NB4 (cell line): Measurements from ENCODE around the gene MFSD6.

Experiments used
- DNase-seq: peaks from one replicate; pipeline ENCODE4 v3.0.0; 2010; ENCODE audit warnings: low read depth
- H3K4me3 ChIP-seq: one replicate; pipeline ENCODE4 v1.5.1; 2011; ENCODE audit warnings: mild to moderate bottlenecking, low read depth, low read length, moderate library complexity
- CTCF ChIP-seq: IDR thresholded peaks from one replicate; pipeline ENCODE4 v1.5.1; 2012; ENCODE audit warnings: low read depth, low read length
- MYC ChIP-seq: IDR thresholded peaks from 2 replicates; pipeline ENCODE4 v1.6.1; 2011; ENCODE audit warnings: low read depth, low read length
- POLR2A ChIP-seq: IDR thresholded peaks from 2 replicates; pipeline ENCODE4 v1.6.1; 2011; ENCODE audit warnings: mild to moderate bottlenecking; ENCODE audit not compliant: insufficient read length; ENCODE audit errors: extremely low read depth
- TF ChIP-seq, protein P1 (sequence below): IDR thresholded peaks from 2 replicates; pipeline ENCODE4 v1.6.1; 2011; ENCODE audit warnings: low read depth, low read length

The MFSD6 gene

GRCh38 chr2:190513877-190514276 lies 105.7 kb downstream of the MFSD6 start:
- no peak overlapping the region for H3K4me3 ChIP-seq
- no peak for TF ChIP-seq CTCF
- no peak for TF ChIP-seq MYC
- TF ChIP-seq, protein P1, sequence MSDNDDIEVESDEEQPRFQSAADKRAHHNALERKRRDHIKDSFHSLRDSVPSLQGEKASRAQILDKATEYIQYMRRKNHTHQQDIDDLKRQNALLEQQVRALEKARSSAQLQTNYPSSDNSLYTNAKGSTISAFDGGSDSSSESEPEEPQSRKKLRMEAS = no peak
- no peak for TF ChIP-seq POLR2A
- DNase-seq = no peak

- no peak overlapping the region for H3K4me3 ChIP-seq
- DNase-seq = no peak
- TF ChIP-seq, protein P1 = no peak
- no peak for TF ChIP-seq CTCF
- no peak for TF ChIP-seq POLR2A
- TF ChIP-seq MYC = no peak
These were observed 106.5 kb downstream of the MFSD6 start for GRCh38 chr2:190514676-190515075.

- no peak for DNase-seq
- TF ChIP-seq, protein P1 = no peak
- TF ChIP-seq POLR2A (no peak), CTCF (no peak), MYC (no peak)
- H3K4me3 ChIP-seq = no peak overlapping the region
These were observed 107.5 kb downstream of the MFSD6 start for GRCh38 chr2:190515687-190516086.

GRCh38 chr2:190517468-190517867 lies 109.3 kb downstream of the MFSD6 start:
- TF ChIP-seq POLR2A (no peak), CTCF (no peak), MYC (no peak)
- TF ChIP-seq, protein P1 = no peak
- H3K4me3 ChIP-seq = no peak overlapping the region
- no peak for DNase-seq

- TF ChIP-seq MYC = no peak
- no peak for TF ChIP-seq POLR2A
- TF ChIP-seq, protein P1 = no peak
These were observed 112.0 kb downstream of the MFSD6 start for GRCh38 chr2:190519975-190520767.

DNA sequence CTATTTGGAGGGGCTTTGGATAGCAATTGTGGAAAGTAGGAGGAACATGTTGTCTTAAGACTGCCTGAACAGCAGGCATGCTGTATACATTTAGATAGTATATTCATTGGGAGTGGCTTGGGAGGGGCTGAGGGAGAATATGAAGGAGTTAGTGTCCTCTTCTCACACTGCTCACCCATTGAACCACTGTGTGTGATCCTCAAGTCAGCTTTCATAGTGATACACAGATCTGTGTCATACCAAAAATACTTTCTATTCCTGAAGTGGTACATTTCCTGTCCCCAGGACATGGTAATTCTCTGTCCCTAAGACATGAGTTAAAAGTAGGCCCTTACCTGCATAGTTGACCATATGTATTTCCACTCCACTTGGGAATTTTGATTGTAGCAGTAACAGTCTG lies 116.8 kb downstream of the MFSD6 start:
- no peak for DNase-seq

More at GRCh38 chr2:190519975-190520767, 112.0 kb downstream of the MFSD6 start:
- H3K4me3 ChIP-seq = no peak overlapping the region
- DNase-seq = no peak

More for the DNA sequence above, 116.8 kb downstream of the MFSD6 start:
- no peak overlapping the region for H3K4me3 ChIP-seq
- no peak for TF ChIP-seq CTCF
- TF ChIP-seq, protein P1 = no peak
- TF ChIP-seq POLR2A = no peak
- TF ChIP-seq MYC = no peak
